GM11168 (cell line): ENCODE results near the gene SERPINA4.

Experiments used
- in situ Hi-C: fragments of 300-500 bp; cut with MboI; formaldehyde crosslinking; loops from one replicate; pipeline ENCODE4 v1.12.0; 2022; ENCODE audit warnings: low sequenced_read_pairs; ENCODE audit not compliant: unreplicated experiment

Gene SERPINA4

DNA sequence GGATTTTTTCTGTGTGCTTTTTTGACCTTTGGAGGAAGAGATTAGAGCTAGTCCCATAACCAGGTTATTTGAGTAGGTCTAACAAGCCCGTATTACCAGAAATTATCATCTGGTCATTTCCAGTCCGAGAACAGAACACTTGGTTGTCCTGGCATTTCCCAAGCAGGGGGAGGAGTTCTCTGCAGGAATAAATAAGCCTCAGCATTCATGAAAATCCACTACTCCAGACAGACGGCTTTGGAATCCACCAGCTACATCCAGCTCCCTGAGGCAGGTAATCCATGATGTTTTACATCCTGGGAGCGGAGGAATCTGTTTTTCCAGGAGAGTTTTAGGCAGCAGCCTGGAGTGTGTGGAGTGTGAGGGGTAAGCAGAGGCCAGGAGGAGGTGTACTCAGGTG, 50.9 kb downstream of the SERPINA4 start, which contains the start of gene SERPINA3:
SERPINA3 (plus strand) TSS at position 218 of the 400 bp plus-strand sequence. CDS start 2,051 bp downstream, outside the sequence.
- in situ Hi-C loops = no loop called here

DNA sequence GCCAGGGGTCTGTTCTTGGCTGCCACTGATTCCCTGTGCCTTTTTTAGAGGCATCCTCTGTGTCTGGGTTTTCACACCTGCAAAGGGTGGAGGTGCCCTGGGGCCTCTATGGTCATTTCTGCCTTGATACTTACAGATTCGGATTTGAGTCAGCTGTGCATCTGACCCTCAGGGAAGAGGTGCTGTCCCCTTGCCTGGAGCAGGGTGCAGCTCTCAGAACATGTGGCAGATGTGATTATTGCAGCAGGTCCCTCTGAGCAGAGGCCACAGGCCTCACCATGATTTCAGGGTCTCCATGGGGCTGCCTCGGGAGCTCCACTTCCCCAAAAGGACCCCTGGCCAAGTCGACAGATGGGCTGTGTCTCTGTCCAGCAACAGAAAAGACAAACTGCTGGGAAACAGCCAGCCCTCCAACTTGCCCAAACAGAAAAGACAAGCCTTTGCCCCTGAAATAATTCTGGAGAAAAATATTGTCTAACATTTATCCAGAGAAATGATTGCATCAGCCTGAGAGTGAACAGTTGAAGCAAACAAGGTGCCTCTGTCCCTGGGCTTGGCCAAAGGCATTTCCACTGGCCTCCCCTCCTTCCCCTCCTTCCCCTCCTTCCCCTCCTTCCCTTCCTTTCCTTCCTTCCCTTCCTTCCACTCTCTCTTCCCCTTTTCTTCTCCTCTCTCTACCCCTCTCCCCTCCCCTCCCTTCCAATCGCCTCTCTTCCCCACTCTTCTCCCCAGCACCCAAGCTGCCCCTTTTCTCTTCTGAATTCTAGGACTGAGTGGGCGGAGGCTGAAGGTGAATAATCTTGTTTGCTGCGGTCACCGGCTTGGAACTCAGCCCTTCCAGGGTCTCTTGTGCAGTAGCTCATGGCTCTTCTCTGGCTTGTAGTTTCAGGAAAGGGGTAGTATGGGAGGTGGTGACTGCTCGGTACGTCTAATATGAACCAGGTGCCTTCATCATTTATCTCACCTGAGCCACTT, 51.6 kb downstream of the SERPINA4 start:
- in situ Hi-C loops = no loop called here

DNA sequence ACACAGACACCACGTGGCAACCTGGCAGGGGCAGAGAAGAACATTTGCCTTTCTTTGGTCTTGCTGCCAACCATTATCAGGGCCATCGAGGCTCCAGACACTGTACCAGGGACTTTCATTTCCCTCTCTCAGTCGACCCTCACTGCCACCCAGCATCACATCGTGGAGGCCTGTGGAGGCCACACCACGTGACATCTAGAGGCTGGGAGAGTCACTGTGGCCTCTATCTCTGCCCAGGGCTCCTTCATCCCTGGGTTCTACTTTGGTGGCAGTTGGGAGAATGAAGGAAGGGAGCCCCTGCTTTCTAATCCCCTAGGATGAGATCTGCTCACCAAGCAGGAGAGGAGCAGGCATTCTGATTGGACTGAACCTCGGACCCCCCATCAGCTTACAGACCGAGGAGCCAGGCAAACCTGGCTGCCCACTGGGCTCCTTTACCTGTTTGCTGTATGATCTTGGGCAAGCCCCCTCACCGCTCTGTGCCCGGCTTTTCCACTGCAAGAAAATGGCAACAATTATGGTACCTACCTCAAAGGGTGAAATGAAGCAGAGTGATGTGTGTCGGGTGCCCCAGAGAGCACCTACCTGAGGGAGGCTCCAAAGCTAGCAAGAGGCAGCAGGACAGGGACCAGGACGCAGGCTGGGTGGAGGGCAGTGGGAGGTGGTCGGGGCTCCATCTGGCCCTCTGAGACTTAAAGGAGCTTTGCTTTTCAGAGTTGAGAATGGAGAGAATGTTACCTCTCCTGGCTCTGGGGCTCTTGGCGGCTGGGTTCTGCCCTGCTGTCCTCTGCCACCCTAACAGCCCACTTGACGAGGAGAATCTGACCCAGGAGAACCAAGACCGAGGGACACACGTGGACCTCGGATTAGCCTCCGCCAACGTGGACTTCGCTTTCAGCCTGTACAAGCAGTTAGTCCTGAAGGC, 52.7 kb downstream of the SERPINA4 start:
- in situ Hi-C loops = no loop called here

DNA sequence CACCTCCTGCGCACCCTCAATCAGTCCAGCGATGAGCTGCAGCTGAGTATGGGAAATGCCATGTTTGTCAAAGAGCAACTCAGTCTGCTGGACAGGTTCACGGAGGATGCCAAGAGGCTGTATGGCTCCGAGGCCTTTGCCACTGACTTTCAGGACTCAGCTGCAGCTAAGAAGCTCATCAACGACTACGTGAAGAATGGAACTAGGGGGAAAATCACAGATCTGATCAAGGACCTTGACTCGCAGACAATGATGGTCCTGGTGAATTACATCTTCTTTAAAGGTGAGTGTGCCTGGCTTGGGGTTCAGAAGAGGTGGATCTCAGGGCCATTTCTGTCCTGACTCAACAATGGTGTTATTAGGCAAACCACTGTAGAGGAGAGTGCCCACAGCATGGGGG, 53.6 kb downstream of the SERPINA4 start:
- in situ Hi-C loops = no loop called here

DNA sequence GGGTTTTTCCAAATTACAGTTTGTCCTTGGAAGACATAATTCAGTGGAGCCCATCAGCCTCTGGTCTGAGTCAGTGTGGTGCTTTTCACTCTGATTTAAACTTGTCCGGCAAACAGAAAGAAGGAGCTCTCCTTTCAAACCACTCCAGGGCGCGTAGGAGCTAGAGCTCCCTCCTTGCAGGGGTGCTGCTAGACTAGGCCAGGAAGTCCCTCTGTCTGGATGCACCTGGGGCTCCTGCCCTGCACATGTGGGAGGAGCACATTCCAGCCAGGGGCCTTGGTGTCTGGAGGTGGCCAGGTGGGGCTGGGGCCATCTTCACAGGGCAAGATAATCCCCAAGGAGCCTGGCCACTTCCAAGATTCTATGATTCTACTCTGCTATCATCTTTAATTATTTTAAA, 54.0 kb downstream of the SERPINA4 start:
- in situ Hi-C loops = no loop called here

DNA sequence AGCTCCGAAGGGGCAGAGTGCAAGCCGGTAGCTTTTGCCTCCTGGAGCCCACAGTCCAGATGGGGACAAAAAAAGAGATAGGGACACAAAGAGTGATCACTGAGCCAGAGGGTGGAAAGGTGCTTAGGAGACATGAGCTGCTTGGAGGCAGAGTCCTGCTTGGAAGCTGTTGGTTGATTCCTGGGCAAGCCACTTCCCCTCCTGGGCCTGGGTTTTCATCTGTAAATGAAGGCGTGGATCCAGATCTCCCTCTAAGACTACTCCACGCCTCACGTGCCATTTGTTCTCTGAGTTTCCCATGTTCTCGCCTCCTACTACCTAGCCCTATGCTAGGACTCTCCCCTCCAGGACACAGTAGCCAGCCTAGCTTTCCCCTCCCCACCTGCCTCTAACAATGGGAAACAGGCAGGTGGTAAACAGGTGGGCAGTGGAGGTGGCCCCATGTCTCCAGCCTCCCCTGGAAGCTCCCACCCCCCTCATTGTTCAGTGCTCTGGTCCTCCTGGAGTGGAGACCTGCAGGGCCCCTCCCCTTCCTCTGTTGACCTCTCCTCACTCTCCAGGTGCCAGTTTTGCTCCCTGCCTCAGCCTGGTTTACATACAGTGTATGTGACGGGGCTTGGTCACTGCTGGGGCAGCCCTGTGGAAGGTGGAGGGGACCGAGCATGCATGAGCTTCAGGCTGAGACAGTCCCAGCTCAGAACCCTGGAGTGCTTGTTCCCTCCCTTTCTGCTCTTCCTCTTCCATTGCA, 54.8 kb downstream of the SERPINA4 start:
- in situ Hi-C loops = no loop called here

DNA sequence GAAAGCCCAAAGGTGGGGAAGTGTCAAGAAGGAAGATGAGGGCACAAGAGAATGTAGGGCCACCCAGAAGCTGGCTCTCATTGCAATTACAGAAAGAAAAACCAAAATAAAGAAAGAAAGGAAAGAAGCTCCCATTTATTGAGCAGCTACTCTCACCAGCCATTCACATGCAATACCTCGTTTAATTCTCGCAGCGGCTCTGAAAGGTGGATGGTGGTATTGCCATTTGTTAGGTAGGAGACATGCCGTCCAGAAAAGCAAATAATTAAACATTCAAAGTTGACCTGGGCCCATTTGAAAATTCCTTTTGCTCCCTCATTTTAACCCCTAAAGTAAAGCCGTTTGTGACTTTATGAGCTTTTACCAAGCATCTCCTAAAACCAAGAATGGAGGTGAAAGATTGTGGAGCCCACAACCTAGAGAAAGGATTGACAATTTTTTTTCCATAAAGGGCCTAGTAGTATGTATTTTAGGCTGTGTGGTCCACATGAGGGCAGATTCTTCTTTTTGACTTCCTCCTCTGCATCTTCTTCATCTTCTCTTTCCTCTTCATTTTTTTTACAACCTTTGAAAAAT, 56.2 kb downstream of the SERPINA4 start:
- in situ Hi-C loops = no loop called here

DNA sequence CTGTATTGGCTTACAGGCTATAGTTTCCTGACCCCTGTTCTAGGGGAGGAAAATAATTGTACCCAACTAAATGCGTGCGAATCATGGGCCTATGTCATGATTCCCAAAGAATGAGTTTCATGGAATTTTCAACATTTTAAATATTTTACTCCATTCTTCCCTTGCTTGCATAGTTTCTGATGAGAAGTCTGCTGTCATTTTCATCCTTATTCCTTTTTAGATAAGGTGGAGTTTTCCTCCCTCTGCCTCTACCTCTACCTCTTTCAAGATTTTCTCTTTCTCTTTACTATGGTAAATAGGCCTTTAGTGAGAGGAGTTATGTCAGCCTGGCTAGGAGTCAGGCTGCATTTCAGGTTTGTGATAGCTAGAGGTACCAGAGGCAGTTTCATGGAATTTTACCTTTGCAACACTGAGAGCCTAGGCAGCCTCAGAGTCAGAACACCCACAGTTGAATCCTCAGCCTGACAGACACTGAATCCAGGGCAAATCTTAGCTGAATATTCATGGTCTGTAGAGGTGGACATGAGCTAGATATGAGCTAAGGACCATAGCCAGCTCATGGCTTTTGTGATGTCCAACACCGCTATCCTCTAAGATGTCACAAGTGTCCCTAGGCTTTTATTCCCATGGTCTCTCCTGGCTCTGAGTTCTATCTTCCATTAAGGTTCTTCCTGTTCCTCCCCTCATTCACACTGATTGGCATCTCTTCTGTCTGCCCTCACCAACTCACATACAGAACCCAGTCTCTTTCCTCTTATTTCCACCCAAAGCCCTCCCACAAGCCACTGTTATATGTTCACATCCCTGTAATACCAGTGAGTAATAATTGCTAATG, 57.0 kb downstream of the SERPINA4 start:
- in situ Hi-C loops = no loop called here

DNA sequence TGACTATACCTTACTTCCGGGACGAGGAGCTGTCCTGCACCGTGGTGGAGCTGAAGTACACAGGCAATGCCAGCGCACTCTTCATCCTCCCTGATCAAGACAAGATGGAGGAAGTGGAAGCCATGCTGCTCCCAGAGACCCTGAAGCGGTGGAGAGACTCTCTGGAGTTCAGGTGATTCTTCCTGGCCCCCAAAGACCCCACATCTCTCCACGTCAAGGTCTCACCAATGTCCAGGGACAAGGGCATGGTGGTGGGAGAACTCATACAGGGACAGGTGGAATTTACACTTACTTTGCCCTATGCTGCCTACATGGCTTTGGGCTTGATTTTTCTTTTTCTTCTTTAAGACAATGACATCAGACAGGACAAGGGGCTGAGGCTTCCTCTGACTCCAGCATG, 58.1 kb downstream of the SERPINA4 start:
- in situ Hi-C loops = no loop called here
